Upper lobe of right lung (tissue), 1 donor: Measurements from ENCODE around the gene GLB1L3. TPM values are rescaled to one million over a fixed set of nuclear protein-coding genes. Genes with fewer than 3 reads are reported as not detected.
A peak's percentile ranks its signal among the peaks of the same experiment; 100 is the strongest.

Source experiments
- ATAC-seq: fragments of 200-7000 bp; cut with Tn5 transposase; one replicate; pipeline ENCODE4 v1.9.1; 2020; ENCODE audit warnings: mild to moderate bottlenecking, moderate library complexity
- DNase-seq: peaks from one replicate; pipeline ENCODE4 v3.0.0-alpha.2; 2020
- H3K27ac ChIP-seq: fragments of 200-600 bp; one replicate; pipeline ENCODE4 v1.8.0; 2022
- H3K27me3 ChIP-seq: fragments of 200-600 bp; one replicate; pipeline ENCODE4 v1.8.0; 2022; ENCODE audit warnings: mild to moderate bottlenecking
- H3K36me3 ChIP-seq: fragments of 200-600 bp; one replicate; pipeline ENCODE4 v1.8.0; 2022
- H3K4me1 ChIP-seq: fragments of 200-600 bp; one replicate; pipeline ENCODE4 v1.8.0; 2022
- H3K4me3 ChIP-seq: fragments of 200-600 bp; one replicate; pipeline ENCODE4 v1.8.0; 2022; ENCODE audit warnings: mild to moderate bottlenecking
- H3K9me3 ChIP-seq: fragments of 200-600 bp; one replicate; pipeline ENCODE4 v1.8.0; 2022
- intact Hi-C: fragments of 100-400 bp; cut with DNase I; formaldehyde crosslinking; loops from one replicate; pipeline ENCODE4 v1.11.0; 2022
- total RNA-seq: library from RNA; stranded (reverse); fragmentation: NEBNext Ultra II Directional; extraction: Animal tissue kit (Norgen Biotek cat#: 25700); gene quantifications from one replicate; pipeline ENCODE4 v1.2.1, GENCODE V29; 2021
- TF ChIP-seq, protein P1 (sequence below): fragments of 200-600 bp; IDR thresholded peaks from one replicate; pipeline ENCODE4 v1.8.0; 2022; ENCODE audit warnings: antibody characterized with exemption
- donor health status: DM: no; HTN: yes; CAD: no; lungs with severe emphysema.

The GLB1L3 gene
- total RNA-seq, 1 donor from 2014 or later: 0.43 TPM

DNA sequence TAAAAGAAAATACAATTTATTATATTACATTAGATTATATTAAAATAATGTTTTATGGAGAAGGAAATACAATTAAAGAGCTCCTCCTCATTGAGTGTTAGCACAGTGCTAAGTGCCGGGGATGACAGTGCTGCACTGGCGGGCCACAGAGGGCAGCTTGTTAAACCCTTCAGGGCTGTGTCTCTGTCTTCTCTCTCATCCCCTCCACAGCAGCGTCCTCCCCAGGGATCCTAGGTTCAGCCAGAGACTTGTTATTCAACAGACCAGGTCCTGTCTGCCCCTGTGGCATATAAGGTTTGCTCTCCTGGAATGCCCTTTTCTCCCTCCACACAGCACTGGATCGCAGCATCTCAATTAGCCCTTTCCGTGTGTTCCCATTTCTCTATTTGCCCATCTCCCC lies 37.2 kb upstream of the GLB1L3 start:
- no peak overlapping the region for H3K27ac ChIP-seq
- H3K36me3 ChIP-seq: peaks cover 57% of the 10 kb centered on the region
- intact Hi-C loops: no loop called here
- H3K9me3 ChIP-seq: no peaks in the 10 kb centered on the region
- H3K4me3 ChIP-seq: no peak overlapping the region
- TF ChIP-seq, protein P1, sequence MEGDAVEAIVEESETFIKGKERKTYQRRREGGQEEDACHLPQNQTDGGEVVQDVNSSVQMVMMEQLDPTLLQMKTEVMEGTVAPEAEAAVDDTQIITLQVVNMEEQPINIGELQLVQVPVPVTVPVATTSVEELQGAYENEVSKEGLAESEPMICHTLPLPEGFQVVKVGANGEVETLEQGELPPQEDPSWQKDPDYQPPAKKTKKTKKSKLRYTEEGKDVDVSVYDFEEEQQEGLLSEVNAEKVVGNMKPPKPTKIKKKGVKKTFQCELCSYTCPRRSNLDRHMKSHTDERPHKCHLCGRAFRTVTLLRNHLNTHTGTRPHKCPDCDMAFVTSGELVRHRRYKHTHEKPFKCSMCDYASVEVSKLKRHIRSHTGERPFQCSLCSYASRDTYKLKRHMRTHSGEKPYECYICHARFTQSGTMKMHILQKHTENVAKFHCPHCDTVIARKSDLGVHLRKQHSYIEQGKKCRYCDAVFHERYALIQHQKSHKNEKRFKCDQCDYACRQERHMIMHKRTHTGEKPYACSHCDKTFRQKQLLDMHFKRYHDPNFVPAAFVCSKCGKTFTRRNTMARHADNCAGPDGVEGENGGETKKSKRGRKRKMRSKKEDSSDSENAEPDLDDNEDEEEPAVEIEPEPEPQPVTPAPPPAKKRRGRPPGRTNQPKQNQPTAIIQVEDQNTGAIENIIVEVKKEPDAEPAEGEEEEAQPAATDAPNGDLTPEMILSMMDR: no peak
- H3K27me3 ChIP-seq: no peaks in the 10 kb centered on the region
- DNase-seq (no peak), ATAC-seq (no peak)
- no peaks in the 10 kb centered on the region for H3K4me1 ChIP-seq

DNA sequence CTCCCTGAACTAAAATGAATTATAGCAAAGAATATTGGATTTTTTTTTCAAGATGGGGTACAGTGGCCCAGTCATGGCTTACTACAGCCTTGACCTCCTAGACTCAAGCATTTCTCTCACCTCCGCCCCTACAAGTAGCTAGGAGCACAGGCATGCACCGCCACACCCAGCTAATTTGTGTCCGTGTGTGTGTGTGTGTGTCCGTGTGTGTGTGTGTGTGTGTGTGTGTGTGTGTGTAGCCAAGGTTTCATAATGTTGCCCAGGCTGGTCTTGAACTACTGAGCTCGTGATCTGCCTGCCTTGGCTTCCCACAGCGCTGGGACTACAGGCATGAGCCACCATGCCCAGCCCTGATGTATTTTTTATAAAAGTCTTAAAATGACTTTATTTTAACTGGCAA lies 35.6 kb upstream of the GLB1L3 start:
- H3K36me3 ChIP-seq: peaks cover 65% of the 10 kb centered on the region
- intact Hi-C loops: no loop called here

DNA sequence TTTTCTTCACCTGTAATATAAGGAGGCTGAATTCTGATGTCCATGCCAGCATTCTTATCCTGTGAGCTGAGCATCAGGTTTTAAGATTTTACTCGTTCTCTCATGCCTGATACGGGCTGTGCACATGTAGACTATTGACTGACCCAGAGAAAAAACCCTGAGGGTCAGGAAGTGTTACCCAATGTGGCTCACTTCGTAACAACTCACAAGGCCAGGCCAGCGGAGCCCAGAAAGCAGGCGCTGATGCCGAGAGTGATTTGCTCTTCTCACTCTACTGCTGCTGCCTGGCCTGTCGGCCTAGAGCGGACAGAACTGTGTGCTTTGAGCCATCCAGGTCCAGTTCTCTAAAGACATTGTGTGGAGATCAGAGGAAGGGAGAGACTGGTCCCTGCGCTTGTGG lies 33.8 kb upstream of the GLB1L3 start:
- intact Hi-C loops: no loop called here
- peaks cover 81% of the 10 kb centered on the region for H3K36me3 ChIP-seq
- no peak overlapping the region for H3K4me3 ChIP-seq
- no peak overlapping the region for H3K27ac ChIP-seq
- ATAC-seq (no peak), DNase-seq (no peak)
- H3K27me3 ChIP-seq: no peaks in the 10 kb centered on the region
- TF ChIP-seq, protein P1: no peak
- no peaks in the 10 kb centered on the region for H3K9me3 ChIP-seq
- H3K4me1 ChIP-seq: no peaks in the 10 kb centered on the region

More for the DNA sequence above, 35.6 kb upstream of the GLB1L3 start:
- TF ChIP-seq, protein P1: no peak
- no peaks in the 10 kb centered on the region for H3K27me3 ChIP-seq
- no peak overlapping the region for H3K4me3 ChIP-seq
- no peaks in the 10 kb centered on the region for H3K4me1 ChIP-seq
- DNase-seq (no peak), ATAC-seq (no peak)
- H3K9me3 ChIP-seq: no peaks in the 10 kb centered on the region
- H3K27ac ChIP-seq: no peak overlapping the region

DNA sequence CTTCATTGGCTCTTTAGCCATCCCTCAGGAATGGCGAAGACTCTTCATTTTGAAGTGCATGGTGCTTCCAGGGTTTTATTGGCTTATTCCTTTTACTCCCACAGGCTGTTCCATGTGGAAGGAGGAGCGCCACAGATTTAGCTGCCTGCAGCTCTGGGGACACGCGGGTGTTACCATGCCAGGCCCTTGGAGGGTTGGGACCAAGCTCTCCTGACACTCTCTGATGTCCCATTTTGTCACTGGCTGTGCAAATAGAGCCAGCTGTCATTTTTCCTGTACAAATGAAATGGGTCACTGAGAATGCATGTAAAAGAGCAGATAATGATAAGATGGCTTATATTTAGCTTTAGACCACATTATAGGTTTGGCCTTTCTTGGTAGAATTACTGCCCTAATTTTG lies 32.3 kb upstream of the GLB1L3 start:
- intact Hi-C loops: no loop called here
- H3K27ac ChIP-seq: no peak overlapping the region
- no peak for ATAC-seq

DNA sequence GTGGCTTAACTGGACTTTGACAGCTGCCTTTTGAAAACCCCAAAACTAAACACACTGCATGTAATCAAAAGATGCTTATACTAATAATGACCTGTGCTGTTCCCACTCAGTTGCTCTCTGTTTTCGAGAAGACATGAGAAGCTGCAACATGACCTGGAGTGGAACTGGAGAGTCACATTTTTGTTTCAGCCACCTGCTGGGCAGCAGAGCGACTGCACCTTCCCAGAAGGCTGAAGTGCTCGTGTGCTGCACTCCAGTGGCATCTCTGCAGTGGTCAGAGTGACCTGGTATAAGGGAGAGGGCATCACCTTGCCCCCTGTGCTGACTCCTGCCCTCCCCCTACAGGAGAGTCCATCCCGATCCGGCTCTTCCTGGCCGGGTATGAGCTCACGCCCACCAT lies 31.6 kb upstream of the GLB1L3 start:
- no peaks in the 10 kb centered on the region for H3K27me3 ChIP-seq
- intact Hi-C loops: no loop called here
- ATAC-seq: peak; percentile 41
- no peaks in the 10 kb centered on the region for H3K4me1 ChIP-seq
- H3K27ac ChIP-seq: no peak overlapping the region
- H3K36me3 ChIP-seq: peaks cover 92% of the 10 kb centered on the region
- TF ChIP-seq, protein P1: peak; percentile 35
- H3K9me3 ChIP-seq: no peaks in the 10 kb centered on the region
- no peak overlapping the region for H3K4me3 ChIP-seq
- DNase-seq: no peak

More for the DNA sequence above, 32.3 kb upstream of the GLB1L3 start:
- Histone ChIP-seq H3K9me3 (no peaks in the 10 kb centered on the region), H3K4me3 (no peak overlapping the region), H3K36me3 (peaks cover 92% of the 10 kb centered on the region), H3K4me1 (no peaks in the 10 kb centered on the region), H3K27me3 (no peaks in the 10 kb centered on the region)
- no peak for DNase-seq
- TF ChIP-seq, protein P1: no peak

DNA sequence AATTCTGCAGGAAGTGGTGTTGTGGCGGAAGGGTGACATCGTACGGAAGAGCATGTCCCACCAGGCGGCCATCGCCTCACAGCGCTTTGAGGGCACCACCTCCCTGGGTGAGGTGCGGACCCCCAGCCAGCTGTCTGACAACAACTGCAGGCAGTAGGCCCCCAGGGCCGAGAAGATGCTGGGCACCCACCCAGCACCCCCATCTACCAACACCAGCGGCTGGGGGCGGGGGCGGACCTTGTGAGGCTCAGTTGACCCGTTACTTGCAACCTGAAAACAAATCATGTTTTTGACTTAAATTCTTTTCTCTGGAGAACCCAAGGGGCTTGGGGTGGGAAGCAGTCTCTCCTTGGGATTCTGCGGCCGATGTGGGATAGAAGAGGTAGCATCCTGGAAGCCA lies 30.7 kb upstream of the GLB1L3 start:
- H3K36me3 ChIP-seq: peaks cover 92% of the 10 kb centered on the region
- DNase-seq: no peak

More for the DNA sequence above, 30.7 kb upstream of the GLB1L3 start:
- no peak for ATAC-seq
- intact Hi-C loops: no loop called here
- H3K27me3 ChIP-seq: no peaks in the 10 kb centered on the region
- no peak overlapping the region for H3K27ac ChIP-seq
- H3K4me1 ChIP-seq: no peaks in the 10 kb centered on the region
- H3K4me3 ChIP-seq: no peak overlapping the region
- H3K9me3 ChIP-seq: no peaks in the 10 kb centered on the region
- TF ChIP-seq, protein P1: no peak
